HG03565 (cell line): ENCODE measurements around the gene ANKS6.
"Not testable (repeated sequence)": the region's sequence is repeated elsewhere in the genome, so short reads cannot be mapped to it uniquely, and the experiment has no call there.

Source experiments
- ATAC-seq: cut with Tn5 transposase; IDR thresholded peaks from one replicate; pipeline ENCODE4 v1.9.1; 2021; ENCODE audit warnings: mild to moderate bottlenecking, moderate library complexity; ENCODE audit not compliant: unreplicated experiment

ANKS6 gene

DNA sequence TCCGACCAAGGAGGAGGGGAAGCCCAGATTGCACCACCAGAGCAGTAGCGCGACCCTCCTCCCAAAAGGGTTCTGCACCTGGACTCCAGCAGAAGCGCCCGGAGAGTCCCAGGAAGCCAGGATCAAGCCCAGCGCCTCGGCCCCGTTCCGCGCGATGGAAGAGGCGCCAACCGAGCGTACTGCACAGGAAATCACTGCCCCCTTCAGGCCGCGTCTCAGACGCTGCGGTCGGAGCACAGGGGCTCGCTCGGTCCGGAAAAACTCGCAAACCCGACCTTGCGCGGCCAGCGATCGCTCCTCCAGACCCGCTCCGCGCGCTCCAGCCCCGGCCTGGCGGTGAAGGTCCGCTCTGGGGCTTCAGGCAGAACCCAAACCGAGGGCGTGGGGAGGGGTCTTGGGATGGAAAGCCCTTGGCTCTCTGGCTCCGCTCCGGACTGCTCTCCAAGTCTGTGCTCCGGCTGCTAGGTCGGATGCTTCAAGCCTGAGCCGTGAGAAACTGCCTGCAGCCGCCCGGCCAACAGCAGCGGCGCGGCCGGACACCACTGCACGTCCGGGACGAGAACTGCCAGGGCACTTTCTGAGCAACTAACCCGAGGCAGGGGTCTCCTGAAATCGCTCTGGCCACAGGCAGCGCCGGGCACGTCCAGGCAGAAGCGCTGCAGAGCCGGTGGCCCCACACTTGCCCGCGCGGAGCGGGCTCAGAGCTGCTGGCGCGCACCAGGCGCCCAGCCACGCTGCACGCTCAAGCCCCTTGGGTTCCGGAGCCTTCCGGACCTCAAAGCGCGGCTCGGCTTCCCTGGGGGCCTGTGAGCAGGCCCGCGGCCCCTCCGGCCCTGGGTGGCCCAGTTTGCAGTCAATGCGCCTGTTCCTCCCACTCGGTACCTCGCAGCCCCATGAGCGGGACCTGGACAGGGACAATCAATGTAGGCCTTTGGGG lies 88.9 kb downstream of the ANKS6 start:
- ATAC-seq: no peak

DNA sequence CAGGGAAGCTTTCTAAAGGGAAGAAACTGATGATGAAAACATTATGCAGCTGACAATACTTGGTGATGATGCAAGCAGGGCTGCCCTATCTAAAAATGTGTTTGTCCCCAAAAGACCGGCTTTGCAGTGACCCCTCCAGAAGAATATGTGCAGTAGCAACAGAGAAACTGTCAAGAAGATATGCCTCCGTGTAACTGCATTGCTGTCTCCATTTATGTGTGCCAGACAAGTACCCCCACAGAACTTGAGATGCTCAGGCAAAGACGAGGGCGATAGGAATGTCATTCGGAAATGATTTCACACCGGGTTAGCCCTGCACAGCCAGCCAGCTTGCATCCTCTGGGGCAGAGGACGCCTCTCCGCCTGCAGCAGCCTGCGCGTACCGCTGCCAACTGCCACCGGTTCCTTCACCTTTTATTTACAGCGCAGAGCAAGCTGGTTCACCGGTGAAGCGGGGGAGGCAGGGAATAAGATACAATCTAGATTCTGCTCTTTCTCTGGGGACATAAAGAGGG lies 89.6 kb downstream of the ANKS6 start:
- ATAC-seq: no peak

DNA sequence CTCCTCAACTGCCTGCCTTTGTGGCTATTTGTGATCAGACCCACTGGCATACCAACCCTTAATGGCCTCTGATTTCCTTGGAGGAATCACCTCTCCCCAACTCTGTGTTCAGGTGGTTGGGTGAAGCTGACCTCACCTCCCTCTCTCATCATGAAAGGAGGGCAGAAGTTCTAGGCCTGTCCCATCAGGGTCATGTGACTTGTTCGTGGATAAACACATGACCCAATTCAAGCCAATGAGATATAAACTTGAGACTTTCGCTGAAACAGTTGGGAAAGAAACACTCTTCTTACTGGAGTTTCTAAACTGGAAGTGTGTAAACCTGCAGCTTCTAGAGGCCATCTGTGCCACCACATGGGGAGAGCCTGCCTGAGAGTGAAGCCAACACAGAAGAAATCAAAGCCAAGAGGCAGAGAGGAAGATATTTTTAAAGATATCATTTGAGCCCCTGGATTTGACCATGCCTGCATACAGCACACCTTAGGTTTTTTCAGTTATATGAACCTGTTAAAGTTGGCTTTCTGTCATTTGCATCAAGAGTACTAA lies 93.4 kb downstream of the ANKS6 start:
- no peak for ATAC-seq

DNA sequence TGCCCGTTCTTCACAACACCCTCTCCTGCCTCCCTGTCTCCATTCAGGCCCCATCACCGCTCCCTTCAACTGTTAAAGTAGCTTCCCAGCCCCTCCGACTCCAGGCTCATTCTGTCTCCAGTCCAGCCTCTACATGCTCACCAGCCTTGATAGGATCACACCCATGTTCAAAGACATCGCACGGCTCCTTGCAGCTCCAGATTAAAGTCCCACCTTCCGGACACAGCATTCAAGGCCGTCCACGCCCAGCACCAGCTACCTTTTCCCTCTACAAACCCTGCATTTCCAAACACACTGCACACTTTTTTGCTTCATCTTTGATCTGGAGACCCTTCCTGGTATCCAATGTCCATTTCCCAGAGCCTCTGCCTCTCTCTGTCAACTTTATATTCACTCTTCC lies 94.0 kb downstream of the ANKS6 start:
- ATAC-seq: no peak

DNA sequence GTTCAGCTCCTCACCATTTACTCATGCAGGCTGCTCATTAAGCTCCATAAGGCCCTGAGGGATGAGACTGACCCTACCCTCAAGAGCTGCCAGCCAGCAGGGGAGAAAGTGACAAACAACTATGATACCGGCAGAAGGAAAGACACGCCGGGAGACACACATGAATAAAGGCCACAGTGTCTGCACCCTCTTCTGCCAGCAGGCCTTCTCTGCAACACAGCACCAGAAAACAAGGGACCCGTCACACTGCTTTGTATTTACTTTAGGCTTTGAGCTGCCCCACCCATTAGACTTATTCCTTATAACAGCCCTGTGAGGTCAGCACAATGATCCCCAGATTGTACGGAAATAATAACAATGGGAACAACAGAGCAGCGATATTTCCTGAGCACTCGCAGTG lies 94.8 kb downstream of the ANKS6 start:
- no peak for ATAC-seq

DNA sequence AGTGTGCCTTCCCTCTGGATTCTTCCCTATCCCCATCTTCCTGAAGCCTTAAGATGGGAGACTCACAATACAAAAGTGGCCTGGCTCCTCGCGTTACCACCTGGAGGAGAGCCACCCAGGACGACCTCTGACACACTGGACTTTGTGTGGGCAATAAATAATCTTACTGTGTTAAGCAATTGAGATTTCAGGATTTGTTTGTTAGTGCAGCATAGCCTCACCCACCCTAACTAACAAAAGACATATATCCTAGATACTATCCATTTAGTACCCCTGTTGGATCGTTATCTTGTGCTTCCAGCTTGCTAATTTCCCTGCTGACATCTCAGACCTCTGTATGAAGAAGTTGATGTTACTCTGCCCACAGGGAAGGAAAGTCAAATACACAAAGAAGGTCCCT lies 95.6 kb downstream of the ANKS6 start:
- ATAC-seq: no peak

DNA sequence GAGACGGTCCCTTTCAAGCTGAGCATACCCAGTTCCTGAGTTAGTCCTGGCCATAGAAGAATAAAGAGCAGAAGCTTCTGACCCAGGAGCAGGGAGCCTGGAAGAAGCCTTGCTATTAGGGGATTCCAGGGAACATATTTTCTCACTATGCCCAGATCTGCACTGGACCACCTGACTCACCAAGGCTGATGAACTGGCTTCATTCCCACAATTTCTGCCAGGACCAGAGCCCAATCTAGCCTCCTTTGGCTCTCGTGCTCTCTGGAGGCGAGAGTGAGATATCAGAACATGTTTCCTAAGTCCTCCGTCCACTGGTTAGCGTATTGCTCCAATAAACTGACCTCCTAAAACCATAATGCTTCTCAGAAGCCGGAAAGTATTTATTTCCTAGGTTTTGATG lies 97.5 kb downstream of the ANKS6 start:
- ATAC-seq: no peak

DNA sequence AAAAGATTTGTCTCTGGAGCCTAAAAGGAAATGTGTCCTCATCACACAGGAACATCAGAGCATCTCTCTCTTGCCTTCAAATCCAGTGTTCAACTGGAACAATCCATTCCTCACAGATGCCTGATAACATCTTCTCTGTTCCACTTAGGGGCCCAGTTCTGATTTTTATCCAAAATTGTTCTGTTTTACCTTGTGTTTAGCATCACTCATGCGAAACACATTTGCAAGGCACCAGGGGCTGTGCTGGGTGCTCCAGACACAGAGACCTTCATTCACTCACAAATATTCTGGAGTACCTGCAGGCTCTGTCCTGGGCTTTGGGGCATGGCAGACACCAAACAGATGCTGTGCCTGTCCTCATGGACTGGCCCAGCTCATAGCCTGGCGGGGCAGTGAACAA lies 101.4 kb downstream of the ANKS6 start:
- ATAC-seq: no peak

DNA sequence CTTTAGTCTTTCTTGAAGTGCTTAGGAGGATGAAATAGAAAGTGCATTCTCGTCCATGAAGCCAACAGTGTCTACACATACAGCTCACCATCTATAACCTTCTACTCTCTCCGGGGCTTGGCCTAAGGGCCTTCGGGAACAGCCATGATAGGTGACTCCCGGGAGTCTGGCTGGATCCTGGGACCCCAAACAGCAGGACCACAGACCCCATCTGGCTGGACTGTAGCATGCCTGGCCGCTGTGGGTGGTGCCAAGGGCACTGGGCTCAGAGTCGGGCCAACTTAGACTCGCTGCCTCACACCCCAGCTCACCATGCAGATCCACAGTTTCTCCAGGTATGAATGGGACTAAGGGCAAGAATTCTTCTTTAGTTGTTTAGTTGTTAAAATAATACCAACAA lies 104.0 kb downstream of the ANKS6 start:
- ATAC-seq: no peak

DNA sequence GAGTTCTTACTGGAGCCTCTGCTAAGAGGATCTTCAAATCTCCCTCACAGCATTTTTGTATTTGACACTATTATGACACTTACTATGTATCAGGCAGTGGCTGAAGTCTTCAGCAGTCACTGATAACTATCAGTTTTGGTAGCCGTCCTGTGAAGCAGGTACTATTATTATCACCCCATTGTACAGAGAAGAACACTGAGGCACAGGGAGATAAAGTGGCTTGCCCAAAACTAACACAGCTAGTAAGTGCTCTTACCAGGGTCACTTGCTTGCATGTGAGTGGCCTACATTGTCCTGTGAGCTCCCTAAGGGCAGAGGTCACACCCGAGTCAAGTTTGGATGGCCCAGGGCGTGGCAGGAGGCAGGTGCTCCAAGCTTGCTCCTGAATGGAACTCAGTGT lies 104.5 kb downstream of the ANKS6 start:
- no peak for ATAC-seq

DNA sequence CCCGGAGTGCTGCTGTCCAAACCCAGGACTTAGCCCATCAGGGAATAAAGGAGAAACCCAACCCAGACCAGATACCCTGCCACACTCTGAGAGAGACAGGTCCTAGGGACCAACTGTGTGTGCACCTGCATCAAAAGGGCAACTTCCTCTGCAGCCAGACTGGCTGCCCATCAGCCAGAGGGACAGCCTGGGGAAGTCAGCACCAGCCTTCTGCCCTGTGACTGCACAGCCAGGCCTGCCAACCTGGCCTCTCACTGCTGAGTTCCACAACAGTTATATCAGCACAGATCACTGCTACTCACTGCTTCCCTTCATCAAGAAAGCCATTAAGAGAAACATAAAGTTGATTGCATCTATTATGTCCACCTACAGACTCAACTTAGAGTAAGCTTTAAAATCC lies 105.7 kb downstream of the ANKS6 start:
- ATAC-seq: no peak

DNA sequence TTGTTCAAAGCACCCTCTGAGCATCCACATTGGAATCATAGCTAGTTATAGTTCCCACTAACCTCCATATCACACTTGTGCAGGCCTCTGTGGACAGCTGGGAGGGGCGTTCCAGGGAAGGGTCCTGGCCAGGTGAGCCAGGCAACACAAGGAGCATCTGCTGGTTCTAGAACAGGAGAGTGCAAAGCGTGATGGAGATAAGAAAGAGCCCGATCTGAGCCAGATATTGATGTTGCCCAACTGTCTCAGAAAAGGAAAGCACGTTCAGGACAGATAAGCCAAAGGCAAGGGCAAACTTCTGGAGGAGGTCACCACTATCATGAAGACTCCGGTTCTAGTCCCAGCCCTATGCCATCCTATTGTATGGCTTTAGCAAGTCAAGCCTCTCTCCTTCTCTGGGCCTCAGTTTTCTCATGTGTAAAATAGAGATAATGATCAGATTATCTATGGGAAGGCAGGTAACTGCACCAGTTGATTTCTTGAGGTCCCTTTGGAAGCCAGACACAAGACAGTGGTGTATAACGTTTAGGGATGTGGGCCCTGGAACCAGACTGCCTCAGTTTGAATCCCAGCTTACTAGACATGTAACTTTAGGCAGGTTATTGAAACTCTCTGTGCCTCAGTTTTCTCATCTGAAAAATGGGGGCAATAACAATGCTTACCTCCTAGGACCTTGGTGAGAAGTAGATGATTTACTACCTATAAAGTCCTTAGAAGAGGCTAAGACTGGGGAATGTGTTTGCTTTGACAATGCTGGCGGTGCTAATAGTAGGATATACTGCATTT lies 107.5 kb downstream of the ANKS6 start:
- ATAC-seq: no peak

DNA sequence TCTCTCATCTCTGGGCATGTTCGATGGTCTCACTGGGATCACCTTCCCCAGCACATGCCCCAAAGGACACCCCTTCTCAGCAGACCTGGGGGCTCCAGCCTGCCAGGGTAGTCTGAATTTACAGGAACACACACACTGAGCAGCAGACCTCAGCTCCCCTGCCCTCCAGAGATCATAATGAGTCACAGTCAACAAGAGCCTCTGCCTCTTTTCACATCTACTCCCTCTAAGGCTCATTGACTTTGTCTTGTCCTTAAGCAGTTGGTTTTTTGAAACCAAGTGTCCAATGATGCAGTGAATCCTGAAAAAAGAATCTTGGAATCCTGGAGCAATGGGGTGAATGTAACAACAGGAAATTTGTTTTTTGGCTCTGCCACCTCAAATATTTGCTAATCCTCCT lies 108.4 kb downstream of the ANKS6 start:
- ATAC-seq: no peak

DNA sequence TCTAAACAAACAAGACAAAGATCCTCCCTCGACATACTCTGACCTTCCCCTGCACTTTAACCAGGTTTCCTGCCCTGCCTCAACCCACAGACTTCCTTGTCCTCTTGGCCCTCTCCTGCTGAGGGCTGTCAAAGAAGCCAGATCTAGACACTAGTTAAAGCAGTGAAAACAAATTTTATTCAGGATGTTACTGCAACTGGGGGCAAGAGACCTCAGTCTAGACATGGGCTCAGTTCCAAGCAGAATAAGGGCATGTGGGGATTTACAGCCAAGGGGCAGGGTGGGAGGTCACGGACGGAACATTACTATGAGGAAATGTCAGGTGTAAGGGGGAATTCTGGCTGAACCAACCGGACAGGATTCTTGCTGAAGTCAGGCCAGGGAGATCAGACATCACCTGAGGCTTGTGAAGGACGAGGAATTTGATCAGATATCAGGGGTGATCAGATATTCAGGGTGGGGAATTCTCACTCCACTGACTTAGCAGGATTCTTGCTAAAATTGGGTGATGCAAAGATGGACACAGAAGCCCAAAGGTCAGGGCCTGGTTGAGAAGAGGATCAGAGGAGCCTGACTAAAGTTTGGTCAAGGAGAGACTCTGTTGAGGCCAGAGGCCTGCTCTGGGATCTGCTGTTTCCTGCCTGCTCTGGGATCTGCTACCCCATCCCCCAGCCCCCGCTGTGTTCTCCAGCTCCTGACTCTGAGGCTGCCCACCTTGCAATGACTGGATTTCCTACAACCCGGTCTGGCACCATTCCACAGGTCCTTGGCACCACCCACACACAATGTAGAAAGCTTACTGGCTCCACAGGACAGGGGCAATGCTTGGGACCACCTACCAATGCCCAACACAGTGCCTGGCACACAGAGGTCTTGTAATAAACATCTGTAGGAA lies 109.1 kb downstream of the ANKS6 start:
- ATAC-seq: no peak

DNA sequence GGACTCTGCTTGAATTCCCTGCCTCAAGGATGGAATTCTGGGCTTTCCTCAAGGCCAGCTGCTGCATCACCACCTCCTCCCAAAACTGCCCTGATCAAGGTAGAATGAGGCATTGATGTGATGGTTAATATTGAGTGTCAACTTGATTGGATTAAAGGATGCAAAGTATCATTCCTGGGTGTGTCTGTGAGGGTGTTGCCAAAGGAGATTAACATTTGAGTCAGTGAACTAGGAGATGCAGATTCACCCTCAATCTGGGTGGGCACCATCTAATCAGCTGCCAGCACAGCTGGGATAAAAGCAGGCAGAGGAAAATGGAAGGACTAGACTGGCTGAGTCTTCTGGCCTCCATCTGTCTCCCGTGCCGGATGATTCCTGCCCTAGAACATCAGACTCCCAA lies 111.5 kb downstream of the ANKS6 start:
- not testable (repeated sequence) for ATAC-seq
